Skin of body (tissue), 2 donors: Measurements from ENCODE around the gene ICAM4. TPM values are rescaled to one million over a fixed set of nuclear protein-coding genes. Genes with fewer than 3 reads are reported as not detected.

ENCODE experiments used
- small RNA-seq: library from RNA; depleted of rRNA; stranded (forward); fragments of <200 nt; gene quantifications from one replicate; pipeline ENCODE3, GENCODE V24; 2014; ENCODE audit warnings: low replicate concordance
- total RNA-seq: library from RNA; depleted of rRNA; stranded (reverse); fragments of >200 nt; gene quantifications from one replicate; pipeline ENCODE4 v1.2.3, GENCODE V29; 2014

ICAM4 gene
- total RNA-seq, 1 donor from 2014 or later: 1.1 TPM

Small RNA genes within 50 kb of the gene (small RNA-seq; reads per million reads assigned to genes)
- not detected for gene AC011511.1
- not detected for gene AC011511.4

Other genes starting within 250 kb of the ICAM4 start
- 9.6 TPM for gene SHFL, start 200.6 kb upstream of the ICAM4 start, total RNA-seq
- gene ANGPTL6, start 184.3 kb upstream of the ICAM4 start, total RNA-seq: 0.99 TPM
- 15.7 TPM for gene PPAN, start 180.6 kb upstream of the ICAM4 start, total RNA-seq
- 3.0 TPM for gene P2RY11, start 175.3 kb upstream of the ICAM4 start, total RNA-seq
- gene EIF3G, start 167.1 kb upstream of the ICAM4 start, total RNA-seq: 151 TPM
- 43.0 TPM for gene DNMT1, start 92.0 kb upstream of the ICAM4 start, total RNA-seq
- gene S1PR2, start 55.6 kb upstream of the ICAM4 start, total RNA-seq: 12.6 TPM
- gene MRPL4, start 34.7 kb upstream of the ICAM4 start, total RNA-seq: 13.6 TPM
- 11.3 TPM for gene ICAM1, start 15.8 kb upstream of the ICAM4 start, total RNA-seq
- 0.10 TPM for gene ICAM5, start 3.0 kb downstream of the ICAM4 start, total RNA-seq
- 1.3 TPM for gene ZGLP1, start 22.9 kb downstream of the ICAM4 start, total RNA-seq
- gene FDX2, start 29.1 kb downstream of the ICAM4 start, total RNA-seq: 7.1 TPM
- gene RAVER1, start 46.6 kb downstream of the ICAM4 start, total RNA-seq: 6.4 TPM
- 9.4 TPM for gene ICAM3, start 52.7 kb downstream of the ICAM4 start, total RNA-seq
- 63.6 TPM for gene TYK2, start 93.6 kb downstream of the ICAM4 start, total RNA-seq
- gene CDC37, start 116.6 kb downstream of the ICAM4 start, total RNA-seq: 80.6 TPM
- 2.4 TPM for gene PDE4A, start 133.6 kb downstream of the ICAM4 start, total RNA-seq
- gene KEAP1, start 216.4 kb downstream of the ICAM4 start, total RNA-seq: 32.8 TPM
- 6.6 TPM for gene S1PR5, start 230.5 kb downstream of the ICAM4 start, total RNA-seq